OCI-LY7 (cell line): ENCODE results near the gene LMAN2L. TPM values are rescaled to one million over a fixed set of nuclear protein-coding genes. Genes with fewer than 3 reads are reported as not detected.

Experiments used
- BruUV-seq: library from RNA; stranded (reverse); fragments of 400-500 nt; replicated peaks from 2 replicates; lab custom pipeline; 2021; lab: Mats Ljungman, UMichigan
- CTCF ChIA-PET: fragments of 300-600 bp; sonication (Branson Sonifier 250); formaldehyde crosslinking; loops from one replicate; lab custom pipeline; 2022; ENCODE audit warnings: antibody characterized with exemption; ENCODE audit not compliant: unreplicated experiment; lab: Charles Lee
- POLR2A ChIA-PET: fragments of 300-600 bp; sonication (Branson Sonifier 250); formaldehyde crosslinking; loops from one replicate; lab custom pipeline; 2022; ENCODE audit warnings: antibody characterized with exemption; lab: Charles Lee
- DNase-seq: peaks from one replicate; pipeline ENCODE4 v3.0.0-alpha.2; 2015; ENCODE audit warnings: low spot score
- H2AFZ ChIP-seq: fragments of 200-600 bp; sonication (generic), shearing (Covaris generic); 2 replicates; pipeline ENCODE4 v1.6.1; 2014; ENCODE audit warnings: mild to moderate bottlenecking, antibody characterized with exemption, low read length, moderate library complexity
- H3K27ac ChIP-seq: fragments of 200-600 bp; sonication (generic); 2 replicates; pipeline ENCODE4 v1.5.1; 2014; ENCODE audit warnings: mixed run types, low read depth, mild to moderate bottlenecking, moderate library complexity, low read length, inconsistent platforms; ENCODE audit not compliant: poor library complexity, severe bottlenecking
- H3K36me3 ChIP-seq: fragments of 200-600 bp; sonication (generic); 2 replicates; pipeline ENCODE4 v1.6.1; 2014; ENCODE audit warnings: mild to moderate bottlenecking, antibody characterized with exemption, low read length, moderate library complexity, mixed read lengths; ENCODE audit not compliant: insufficient read depth
- H3K4me1 ChIP-seq: fragments of 200-600 bp; sonication (generic); 2 replicates; pipeline ENCODE4 v1.5.1; 2014; ENCODE audit warnings: mild to moderate bottlenecking, low read length; ENCODE audit not compliant: insufficient read depth, poor library complexity, severe bottlenecking
- H3K4me2 ChIP-seq: fragments of 200-600 bp; sonication (generic); 2 replicates; pipeline ENCODE4 v1.6.1; 2014; ENCODE audit warnings: mild to moderate bottlenecking, low read length
- H3K4me3 ChIP-seq: fragments of 200-600 bp; sonication (generic); 2 replicates; pipeline ENCODE4 v1.5.1; 2014; ENCODE audit warnings: mild to moderate bottlenecking, low read depth, low read length; ENCODE audit not compliant: poor library complexity, severe bottlenecking
- H3K79me2 ChIP-seq: fragments of 200-600 bp; sonication (generic); 2 replicates; pipeline ENCODE4 v1.6.1; 2016; ENCODE audit warnings: low read depth, mild to moderate bottlenecking, low read length, moderate library complexity, mixed read lengths; ENCODE audit not compliant: insufficient read depth
- H3K9me2 ChIP-seq: fragments of 200-600 bp; sonication (generic); 2 replicates; pipeline ENCODE4 v1.6.1; 2016; ENCODE audit warnings: mild to moderate bottlenecking, low read length, mixed read lengths; ENCODE audit not compliant: insufficient read depth
- H3K9me3 ChIP-seq: fragments of 200-600 bp; sonication (generic); 2 replicates; pipeline ENCODE4 v1.6.1; 2014; ENCODE audit warnings: mild to moderate bottlenecking, mixed run types, low read length, mixed read lengths
- H4K20me1 ChIP-seq: fragments of 200-600 bp; sonication (generic); 2 replicates; pipeline ENCODE4 v1.6.1; 2014; ENCODE audit warnings: mild to moderate bottlenecking, antibody characterized with exemption, low read length, moderate library complexity, mixed read lengths; ENCODE audit not compliant: insufficient read depth
- EZH2phosphoT487 ChIP-seq: fragments of 200-600 bp; sonication (generic); IDR thresholded peaks from 2 replicates; pipeline ENCODE4 v1.6.1; 2018; ENCODE audit warnings: low read depth, borderline replicate concordance, mild to moderate bottlenecking, mixed run types, antibody characterized with exemption, low read length, moderate library complexity, mixed read lengths
- intact Hi-C: fragments of 100-400 bp; cut with micrococcal nuclease; formaldehyde crosslinking; loops from one replicate; pipeline ENCODE4 v1.10.0; 2022; ENCODE audit not compliant: unreplicated experiment
- total RNA-seq, 2 experiments: library from RNA; depleted of rRNA in 1 of 2; stranded (reverse); fragments of >200 nt in 1 of 2; shearing (Covaris generic) in 1 of 2; gene quantifications; 2 replicates each; pipeline ENCODE4 v1.2.3, GENCODE V29; 2014 to 2022
- TF ChIP-seq, protein P1 (sequence below): fragments of 200-600 bp; sonication (generic); conservative IDR thresholded peaks from 2 replicates; pipeline ENCODE4 v1.5.1; 2014; ENCODE audit warnings: mild to moderate bottlenecking, antibody characterized with exemption, low read length, moderate library complexity, mixed read lengths

Gene LMAN2L
- total RNA-seq, 2 experiments from 2014 or later, result 11.3 to 12.9 TPM

DNA sequence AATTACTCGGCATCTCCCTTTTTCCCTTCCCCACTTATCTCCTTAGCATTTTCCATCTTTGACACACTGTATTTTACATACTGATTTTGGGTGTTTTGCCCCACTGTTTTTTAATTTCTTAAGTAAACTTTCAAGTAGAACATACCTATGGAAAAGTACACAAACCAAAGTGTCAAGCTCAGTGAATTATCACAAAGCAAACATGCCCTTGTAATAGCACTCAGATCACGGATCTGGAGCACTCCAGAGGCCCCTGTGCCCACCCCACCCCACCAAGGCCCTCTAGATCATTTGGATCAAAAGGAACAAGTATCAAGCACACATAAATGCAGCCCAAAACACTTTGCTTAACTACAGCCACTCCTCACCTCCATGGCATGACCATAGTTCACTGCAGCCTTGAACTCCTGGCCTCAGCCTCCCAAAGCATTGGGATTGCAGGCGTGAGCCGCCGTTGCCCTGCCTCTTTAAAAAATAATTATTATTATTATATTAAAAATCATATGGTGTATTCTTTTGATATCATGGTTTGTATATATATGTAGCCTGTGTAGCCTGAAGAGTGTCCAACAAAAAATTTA lies 59.2 kb downstream of the LMAN2L start:
- no TSS peak for BruUV-seq
- Histone ChIP-seq H2AFZ (no peak overlapping the region), H3K4me3 (no peak overlapping the region), H3K9me2 (no peaks in the 10 kb centered on the region), H3K36me3 (no peaks in the 10 kb centered on the region), H4K20me1 (no peaks in the 10 kb centered on the region), H3K4me2 (no peak overlapping the region), H3K27ac (no peak overlapping the region), H3K4me1 (no peaks in the 10 kb centered on the region), H3K79me2 (no peaks in the 10 kb centered on the region), H3K9me3 (no peaks in the 10 kb centered on the region)
- POLR2A ChIA-PET, result no interaction called here
- CTCF ChIA-PET, result no interaction called here
- no peak for DNase-seq
- intact Hi-C loops, result no loop called here
- TF ChIP-seq, protein P1, sequence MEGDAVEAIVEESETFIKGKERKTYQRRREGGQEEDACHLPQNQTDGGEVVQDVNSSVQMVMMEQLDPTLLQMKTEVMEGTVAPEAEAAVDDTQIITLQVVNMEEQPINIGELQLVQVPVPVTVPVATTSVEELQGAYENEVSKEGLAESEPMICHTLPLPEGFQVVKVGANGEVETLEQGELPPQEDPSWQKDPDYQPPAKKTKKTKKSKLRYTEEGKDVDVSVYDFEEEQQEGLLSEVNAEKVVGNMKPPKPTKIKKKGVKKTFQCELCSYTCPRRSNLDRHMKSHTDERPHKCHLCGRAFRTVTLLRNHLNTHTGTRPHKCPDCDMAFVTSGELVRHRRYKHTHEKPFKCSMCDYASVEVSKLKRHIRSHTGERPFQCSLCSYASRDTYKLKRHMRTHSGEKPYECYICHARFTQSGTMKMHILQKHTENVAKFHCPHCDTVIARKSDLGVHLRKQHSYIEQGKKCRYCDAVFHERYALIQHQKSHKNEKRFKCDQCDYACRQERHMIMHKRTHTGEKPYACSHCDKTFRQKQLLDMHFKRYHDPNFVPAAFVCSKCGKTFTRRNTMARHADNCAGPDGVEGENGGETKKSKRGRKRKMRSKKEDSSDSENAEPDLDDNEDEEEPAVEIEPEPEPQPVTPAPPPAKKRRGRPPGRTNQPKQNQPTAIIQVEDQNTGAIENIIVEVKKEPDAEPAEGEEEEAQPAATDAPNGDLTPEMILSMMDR, result no peak
- TF ChIP-seq EZH2phosphoT487, result no peak

DNA sequence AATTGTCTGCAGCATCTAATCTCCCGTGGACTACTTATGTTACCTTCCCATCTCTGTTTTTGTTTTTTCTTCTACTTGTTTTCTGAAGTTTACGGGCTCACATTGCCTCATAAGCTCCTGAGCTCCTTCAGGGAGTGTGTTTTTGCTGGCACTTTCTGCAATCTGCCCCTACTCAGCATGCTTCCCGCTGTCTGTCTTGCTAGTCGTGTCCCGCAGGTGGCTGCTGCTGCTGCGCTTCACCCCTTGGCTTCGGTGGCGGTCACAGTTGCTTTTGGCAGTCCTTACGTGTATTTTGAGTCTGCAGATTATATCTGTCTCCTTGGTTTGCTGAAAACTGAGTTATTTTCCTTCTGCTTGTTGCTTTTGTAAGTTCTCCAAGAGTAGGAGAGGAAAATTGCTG lies 60.0 kb downstream of the LMAN2L start:
- Histone ChIP-seq H3K4me3 (no peak overlapping the region), H4K20me1 (no peaks in the 10 kb centered on the region), H3K79me2 (no peaks in the 10 kb centered on the region), H3K4me2 (no peak overlapping the region), H3K9me2 (no peaks in the 10 kb centered on the region), H3K4me1 (peaks cover 2% of the 10 kb centered on the region), H3K9me3 (no peaks in the 10 kb centered on the region), H2AFZ (no peak overlapping the region), H3K36me3 (no peaks in the 10 kb centered on the region), H3K27ac (no peak overlapping the region)
- intact Hi-C loops, result no loop called here
- ChIA-PET CTCF (no interaction called here), POLR2A (no interaction called here)
- DNase-seq, result no peak
- TF ChIP-seq EZH2phosphoT487, result no peak
- TF ChIP-seq, protein P1, result no peak
- no TSS peak for BruUV-seq

- no peaks in the 10 kb centered on the region for H3K79me2 ChIP-seq
- no peaks in the 10 kb centered on the region for H4K20me1 ChIP-seq
- no peak overlapping the region for H3K4me3 ChIP-seq
- H3K9me2 ChIP-seq, result no peaks in the 10 kb centered on the region
- intact Hi-C loops, result no loop called here
- POLR2A ChIA-PET, result no interaction called here
- H3K27ac ChIP-seq, result no peak overlapping the region
- CTCF ChIA-PET, result no interaction called here
- no peak for DNase-seq
- no peaks in the 10 kb centered on the region for H3K36me3 ChIP-seq
- no peaks in the 10 kb centered on the region for H3K9me3 ChIP-seq
- TF ChIP-seq EZH2phosphoT487, result no peak
- TF ChIP-seq, protein P1, result no peak
- no peaks in the 10 kb centered on the region for H3K4me1 ChIP-seq
- H2AFZ ChIP-seq, result no peak overlapping the region
- H3K4me2 ChIP-seq, result no peak overlapping the region
- no TSS peak for BruUV-seq
Observed at GRCh38 chr2:96669539-96670215, 70.2 kb downstream of the LMAN2L start.
